H1 (cell line): Measurements from ENCODE around the gene CDK2. TPM values are rescaled to one million over a fixed set of nuclear protein-coding genes. Genes with fewer than 3 reads are reported as not detected.

ENCODE experiments used
- CTCF ChIA-PET: fragments of 300-600 bp; sonication (Branson Sonifier 250); formaldehyde crosslinking; loops from one replicate; lab custom pipeline; 2021; ENCODE audit not compliant: partially characterized antibody; lab: Charles Lee
- POLR2A ChIA-PET: fragments of 300-600 bp; sonication (Branson Sonifier 250); formaldehyde crosslinking; loops from one replicate; lab custom pipeline; 2021; ENCODE audit warnings: inconsistent platforms; ENCODE audit not compliant: partially characterized antibody; lab: Charles Lee
- DNase-seq, 2 experiments: peaks; one replicate each; pipeline versions ENCODE4 v3.0.0 to v3.0.0-alpha.2; 2010 to 2022; ENCODE audit warnings: low spot score in 2 of 2, low read depth in 1 of 2, mixed read lengths in 1 of 2
- FAIRE-seq: peaks from 2 replicates; lab custom pipeline; 2011; peaks lifted over from hg19 to GRCh38; lab: Jason Lieb, UNC
- H2AFZ ChIP-seq: 2 replicates; pipeline ENCODE4 v1.8.1; 2012; ENCODE audit warnings: low read length, inconsistent platforms
- H2AK5ac ChIP-seq: 2 replicates; pipeline ENCODE4 v1.6.1; 2013; ENCODE audit warnings: low read depth, low read length
- H2BK120ac ChIP-seq: replicated peaks from 2 replicates; pipeline ENCODE3; 2013; ENCODE audit warnings: low read depth, low read length, inconsistent platforms
- H2BK12ac ChIP-seq: 2 replicates; pipeline ENCODE4 v1.6.1; 2013; ENCODE audit warnings: low read depth, low read length
- H2BK15ac ChIP-seq: 2 replicates; pipeline ENCODE4 v1.6.1; 2013; ENCODE audit warnings: low read length
- H2BK20ac ChIP-seq: 2 replicates; pipeline ENCODE4 v1.6.1; 2013; ENCODE audit warnings: low read length
- H2BK5ac ChIP-seq: 2 replicates; pipeline ENCODE4 v1.6.1; 2013; ENCODE audit warnings: low read depth, low read length
- H3K14ac ChIP-seq: 2 replicates; pipeline ENCODE4 v1.6.1; 2013; ENCODE audit warnings: inconsistent platforms; ENCODE audit not compliant: insufficient read length
- H3K18ac ChIP-seq: 2 replicates; pipeline ENCODE4 v1.6.1; 2013; ENCODE audit warnings: low read length; ENCODE audit errors: extremely low read depth
- H3K23ac ChIP-seq: 2 replicates; pipeline ENCODE4 v1.6.1; 2013; ENCODE audit warnings: inconsistent platforms; ENCODE audit not compliant: insufficient read length
- H3K23me2 ChIP-seq: 2 replicates; pipeline ENCODE4 v1.6.1; 2013; ENCODE audit warnings: low read depth, low read length
- H3K27ac ChIP-seq: 2 replicates; pipeline ENCODE4 v1.6.1; 2011; ENCODE audit warnings: low read depth, low read length, inconsistent platforms
- H3K27me3 ChIP-seq, 4 experiments: replicated peaks in 1 of 4; 1 replicate in 1 of 4; 2 replicates in 3 of 4; pipeline versions ENCODE4 v1.6.1 to v1.8.1; 2011 to 2013; ENCODE audit warnings: low read length in 3 of 4, mild to moderate bottlenecking in 3 of 4, inconsistent platforms in 2 of 4, mixed read lengths in 2 of 4, moderate library complexity in 1 of 4; ENCODE audit not compliant: control insufficient read depth in 3 of 4, insufficient read depth in 3 of 4; ENCODE audit errors: extremely low read depth in 1 of 4
- H3K36me3 ChIP-seq, 4 experiments: 2 replicates each; pipeline versions ENCODE4 v1.6.1 to v1.8.1; 2011 to 2013; ENCODE audit warnings: mild to moderate bottlenecking in 4 of 4, low read length in 3 of 4, moderate library complexity in 2 of 4, control low read depth in 1 of 4, inconsistent platforms in 1 of 4; ENCODE audit not compliant: insufficient read depth in 4 of 4, control insufficient read depth in 2 of 4
- H3K4ac ChIP-seq: replicated peaks from 2 replicates; pipeline ENCODE3; 2013; ENCODE audit warnings: low read length, low read depth, mixed read lengths, inconsistent platforms; ENCODE audit not compliant: insufficient read length
- H3K4me1 ChIP-seq, 4 experiments: replicated peaks in 1 of 4; 1 replicate in 1 of 4; 2 replicates in 3 of 4; pipeline versions ENCODE4 v1.6.1 to v1.8.1; 2011 to 2013; ENCODE audit warnings: low read length in 3 of 4, inconsistent platforms in 2 of 4, mixed read lengths in 1 of 4; ENCODE audit not compliant: insufficient read depth in 4 of 4, control insufficient read depth in 3 of 4
- H3K4me2 ChIP-seq, 2 experiments: 2 replicates each; pipeline versions ENCODE4 v1.6.1 to v1.8.1; 2011 to 2013; ENCODE audit warnings: low read depth in 2 of 2, low read length in 2 of 2, control low read depth in 1 of 2, inconsistent platforms in 1 of 2, mild to moderate bottlenecking in 1 of 2; ENCODE audit not compliant: insufficient read depth in 1 of 2
- H3K4me3 ChIP-seq, 4 experiments: fragments of 200-600, 300-600 bp in 1 of 4; sonication (generic), shearing (Covaris generic), sonication (Bioruptor Twin) in 1 of 4; 2 replicates each; pipeline versions ENCODE4 v1.5.1 to v1.8.1; 2011 to 2016; ENCODE audit warnings: low read length in 4 of 4, low read depth in 3 of 4, control low read depth in 2 of 4, inconsistent platforms in 2 of 4, mild to moderate bottlenecking in 2 of 4, mixed read lengths in 1 of 4, moderate library complexity in 1 of 4; ENCODE audit not compliant: insufficient read depth in 2 of 4; ENCODE audit errors: extremely low read depth in 1 of 4
- H3K56ac ChIP-seq: replicated peaks from 2 replicates; pipeline ENCODE3; 2013; ENCODE audit warnings: low read depth, mild to moderate bottlenecking, mixed read lengths, low read length, inconsistent platforms; ENCODE audit not compliant: insufficient read length
- H3K79me1 ChIP-seq: 2 replicates; pipeline ENCODE4 v1.6.1; 2013; ENCODE audit warnings: low read depth, low read length, control low read depth
- H3K79me2 ChIP-seq, 2 experiments: 2 replicates each; pipeline versions ENCODE4 v1.6.1 to v1.8.1; 2012 to 2013; ENCODE audit warnings: low read length in 2 of 2, mild to moderate bottlenecking in 2 of 2, inconsistent platforms in 1 of 2; ENCODE audit not compliant: insufficient read depth in 2 of 2, control insufficient read depth in 1 of 2
- H3K9ac ChIP-seq, 4 experiments: replicated peaks in 1 of 4; 1 replicate in 1 of 4; 2 replicates in 3 of 4; pipeline versions ENCODE4 v1.6.1 to v1.8.1; 2011 to 2013; ENCODE audit warnings: low read depth in 3 of 4, low read length in 3 of 4, control low read depth in 2 of 4, mild to moderate bottlenecking in 2 of 4, moderate library complexity in 2 of 4, inconsistent platforms in 1 of 4; ENCODE audit errors: extremely low read depth in 1 of 4
- H3K9me3 ChIP-seq, 2 experiments: 2 replicates each; pipeline versions ENCODE4 v1.6.1 to v1.8.1; 2012 to 2013; ENCODE audit warnings: mild to moderate bottlenecking in 2 of 2, moderate library complexity in 2 of 2, control low read depth in 1 of 2, inconsistent platforms in 1 of 2, low read depth in 1 of 2, low read length in 1 of 2, mixed read lengths in 1 of 2; ENCODE audit not compliant: insufficient read depth in 2 of 2
- H4K20me1 ChIP-seq, 2 experiments: replicated peaks in 1 of 2; 2 replicates each; pipeline versions ENCODE3 to v1.8.1; 2011 to 2013; ENCODE audit warnings: inconsistent platforms in 2 of 2, low read length in 2 of 2, mild to moderate bottlenecking in 1 of 2; ENCODE audit not compliant: insufficient read depth in 2 of 2, control insufficient read depth in 1 of 2
- H4K5ac ChIP-seq: 2 replicates; pipeline ENCODE4 v1.6.1; 2013; ENCODE audit warnings: low read length, low read depth, mixed read lengths, inconsistent platforms; ENCODE audit not compliant: insufficient read length
- H4K8ac ChIP-seq: 2 replicates; pipeline ENCODE4 v1.8.0; 2013; ENCODE audit warnings: mild to moderate bottlenecking, moderate library complexity, low read length, inconsistent platforms; ENCODE audit not compliant: insufficient read depth; ENCODE audit errors: extremely low read depth
- H4K91ac ChIP-seq: replicated peaks from 2 replicates; pipeline ENCODE3; 2013; ENCODE audit warnings: low read length, mixed read lengths, inconsistent platforms; ENCODE audit not compliant: insufficient read length
- CREB1 ChIP-seq: IDR thresholded peaks from 2 replicates; pipeline ENCODE4 v1.6.1; 2012; ENCODE audit warnings: inconsistent platforms
- EP300 ChIP-seq, 2 experiments: IDR thresholded peaks; 1 replicate in 1 of 2; 2 replicates in 1 of 2; pipeline ENCODE4 v1.6.1; 2011 to 2012; ENCODE audit warnings: low read depth in 2 of 2, low read length in 2 of 2, mild to moderate bottlenecking in 2 of 2, borderline replicate concordance in 1 of 2, inconsistent platforms in 1 of 2, moderate library complexity in 1 of 2
- KDM4A ChIP-seq: IDR thresholded peaks from one replicate; pipeline ENCODE4 v1.7.1; 2012; ENCODE audit warnings: low read depth, mild to moderate bottlenecking, moderate library complexity, low read length, inconsistent platforms; ENCODE audit not compliant: severe bottlenecking
- MAX ChIP-seq: IDR thresholded peaks from 2 replicates; pipeline ENCODE4 v1.6.1; 2012; ENCODE audit warnings: inconsistent platforms
- SRF ChIP-seq: IDR thresholded peaks from 2 replicates; pipeline ENCODE4 v1.6.1; 2011; ENCODE audit warnings: mild to moderate bottlenecking, low read depth, low read length, moderate library complexity
- TAF7 ChIP-seq: optimal IDR thresholded peaks from 2 replicates; pipeline ENCODE3; 2011; ENCODE audit warnings: low read depth, mild to moderate bottlenecking, inconsistent platforms, low read length, moderate library complexity, borderline replicate concordance
- TEAD4 ChIP-seq: IDR thresholded peaks from 2 replicates; pipeline ENCODE4 v1.6.1; 2012; ENCODE audit warnings: low read depth, low read length, inconsistent platforms, mixed read lengths
- WGBS, 2 experiments: shearing (Covaris generic) in 1 of 2; methylation state at CpG; one replicate each; pipeline versions ENCODE4 v1.1.6 to v1.1.7; 2013 to 2015; ENCODE audit warnings: low lambda C conversion rate in 2 of 2, mixed read lengths in 2 of 2, inconsistent platforms in 1 of 2, low coverage in 1 of 2, missing lambda C conversion rate in 1 of 2; ENCODE audit not compliant: insufficient replicate concordance in 2 of 2, insufficient coverage in 1 of 2, insufficient read length in 1 of 2; ENCODE audit errors: extremely low coverage in 1 of 2, missing lambda C conversion rate in 1 of 2; 5-methylcytosine and 5-hydroxymethylcytosine counted together
- polyA plus RNA-seq, 7 experiments: library from polyadenylated mRNA; depleted of rRNA in 3 of 7; stranded (reverse) in 5 of 7; unstranded in 2 of 7; fragments of >200 nt in 5 of 7; fragments of 200-250 nt in 2 of 7; gene quantifications; 1 replicate in 5 of 7; 2 replicates in 1 of 7; 4 replicates in 1 of 7; pipeline versions ENCODE4 v1.2.1 to v1.2.3, GENCODE V29; 2011 to 2013; ENCODE audit warnings: missing spikeins in 2 of 7, mixed read lengths in 2 of 7
- total RNA-seq: library from RNA; stranded (reverse); fragmentation: NEBNext Ultra II Directional; extraction: Animal tissue kit (Norgen Biotek cat#: 25700); gene quantifications from 2 replicates; pipeline ENCODE4 v1.2.1, GENCODE V29; 2021

Gene CDK2
- total and polyA plus RNA-seq, 2 of the 8 experiments (the other 6 are each of a cell fraction or from before 2014, with no cell fraction given): 39.4 to 42.5 TPM

DNA sequence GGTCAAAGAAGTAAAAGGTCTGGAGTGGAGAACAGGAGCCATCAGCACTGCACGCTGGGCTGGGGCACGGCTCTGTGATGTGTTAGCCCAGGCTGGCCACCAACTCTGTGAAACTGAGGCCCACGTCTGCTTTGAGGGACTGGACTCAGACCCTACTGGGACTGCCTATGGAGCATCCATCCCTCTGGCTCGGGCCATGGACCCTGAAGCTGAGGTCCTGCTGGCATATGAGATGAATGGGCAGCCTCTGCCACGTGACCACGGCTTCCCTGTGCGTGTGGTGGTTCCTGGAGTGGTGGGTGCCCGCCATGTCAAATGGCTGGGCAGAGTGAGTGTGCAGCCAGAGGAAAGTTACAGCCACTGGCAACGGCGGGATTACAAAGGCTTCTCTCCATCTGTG is 37.6 kb downstream of the CDK2 start:
- 95% methylated on average over 10 of the region's 10 CpGs; no CpG with 5 or more reads in 1 of the 2 experiments for WGBS, 2 experiments
- Histone ChIP-seq H2BK5ac (no peak overlapping the region), H3K23ac (no peak overlapping the region), H3K4me2 (no peak overlapping the region), H3K36me3 (peaks cover 0 to 20% (median 5%) of the 10 kb centered on the region in 4 experiments; a peak in 5 of 8 replicates), H4K20me1 (no peaks in the 10 kb centered on the region), H4K91ac (no peak overlapping the region), H3K18ac (no peak overlapping the region), H3K4ac (no peak overlapping the region), H2BK120ac (no peak overlapping the region), H3K27ac (no peak overlapping the region), H3K23me2 (peaks cover 9% of the 10 kb centered on the region), H3K4me1 (peaks cover 0 to 4% (median 2%) of the 10 kb centered on the region in 4 experiments; a peak in 3 of 7 replicates), H2BK12ac (no peak overlapping the region), H2AK5ac (no peak overlapping the region), H3K14ac (no peak overlapping the region), H2BK15ac (no peak overlapping the region), H3K56ac (no peak overlapping the region), H4K8ac (no peak overlapping the region; the same call in 1 of the 2 replicates), H3K9me3 (no peaks in the 10 kb centered on the region), H2BK20ac (no peak overlapping the region), H3K79me1 (peaks cover 2% of the 10 kb centered on the region; the same call in 1 of the 2 replicates), H3K9ac (no peak overlapping the region), H3K79me2 (no peaks in the 10 kb centered on the region; a peak in 1 of 4 replicates), H3K27me3 (no peaks in the 10 kb centered on the region), H2AFZ (no peak overlapping the region), H4K5ac (no peak overlapping the region), H3K4me3 (no peak overlapping the region)
- no peak for TF ChIP-seq MAX
- no peak for TF ChIP-seq SRF
- TF ChIP-seq TAF7: no peak
- TF ChIP-seq CREB1: no peak
- no peak for TF ChIP-seq TEAD4
- TF ChIP-seq KDM4A: no peak
- TF ChIP-seq EP300 (IDR thresholded peaks at IDR 0.05; ENCODE audit: borderline replicate concordance in 1 of 2, low read depth in 2 of 2, low read length in 2 of 2): no peak
- POLR2A ChIA-PET: no interaction called here
- CTCF ChIA-PET: interaction anchor here (0.8 to 1.3 kb wide), 2 partner anchors 25 to 69 kb away, joined by 3 read pairs; no protein-coding TSS in a partner anchor
- DNase-seq (no peak), FAIRE-seq (no peak)
